Upper lobe of right lung (tissue), 1 donor: ENCODE measurements around the gene VWA5A. TPM values are rescaled to one million over a fixed set of nuclear protein-coding genes. Genes with fewer than 3 reads are reported as not detected.

Experiments used
- ATAC-seq: fragments of 200-7000 bp; cut with Tn5 transposase; one replicate; pipeline ENCODE4 v1.9.1; 2020; ENCODE audit warnings: mild to moderate bottlenecking, moderate library complexity
- DNase-seq: peaks from one replicate; pipeline ENCODE4 v3.0.0-alpha.2; 2020
- H3K27ac ChIP-seq: fragments of 200-600 bp; one replicate; pipeline ENCODE4 v1.8.0; 2022
- H3K27me3 ChIP-seq: fragments of 200-600 bp; one replicate; pipeline ENCODE4 v1.8.0; 2022; ENCODE audit warnings: mild to moderate bottlenecking
- H3K36me3 ChIP-seq: fragments of 200-600 bp; one replicate; pipeline ENCODE4 v1.8.0; 2022
- H3K4me1 ChIP-seq: fragments of 200-600 bp; one replicate; pipeline ENCODE4 v1.8.0; 2022
- H3K4me3 ChIP-seq: fragments of 200-600 bp; one replicate; pipeline ENCODE4 v1.8.0; 2022; ENCODE audit warnings: mild to moderate bottlenecking
- H3K9me3 ChIP-seq: fragments of 200-600 bp; one replicate; pipeline ENCODE4 v1.8.0; 2022
- intact Hi-C: fragments of 100-400 bp; cut with DNase I; formaldehyde crosslinking; loops from one replicate; pipeline ENCODE4 v1.11.0; 2022
- total RNA-seq: library from RNA; stranded (reverse); fragmentation: NEBNext Ultra II Directional; extraction: Animal tissue kit (Norgen Biotek cat#: 25700); gene quantifications from one replicate; pipeline ENCODE4 v1.2.1, GENCODE V29; 2021
- TF ChIP-seq, protein P1 (sequence below): fragments of 200-600 bp; IDR thresholded peaks from one replicate; pipeline ENCODE4 v1.8.0; 2022; ENCODE audit warnings: antibody characterized with exemption
- donor health status: DM: no; HTN: yes; CAD: no; lungs with severe emphysema.

Gene VWA5A
- total RNA-seq, 1 donor from 2014 or later: 42.0 TPM

DNA sequence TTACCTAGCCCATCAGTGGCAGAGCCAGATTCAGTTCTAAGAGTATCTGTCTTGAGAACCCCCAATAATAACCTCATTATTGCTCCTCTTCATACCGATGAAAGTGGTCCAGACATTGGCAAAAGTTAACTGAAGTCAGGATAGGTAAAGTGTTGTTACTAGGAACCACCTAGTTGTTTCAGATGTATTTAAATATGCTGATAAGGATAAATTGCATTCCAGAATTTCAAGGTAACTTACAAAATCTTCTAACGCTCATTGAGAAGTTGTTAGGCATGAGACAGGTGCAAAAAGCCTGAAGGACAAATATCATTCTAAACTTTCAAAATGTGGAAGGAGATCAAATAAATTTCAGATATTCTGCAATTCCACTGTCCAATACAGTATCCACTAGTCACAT lies 27.8 kb downstream of the VWA5A start:
- peaks cover 50% of the 10 kb centered on the region for H3K36me3 ChIP-seq
- intact Hi-C loops: no loop called here
- ATAC-seq (no peak), DNase-seq (no peak)
- H3K9me3 ChIP-seq: no peaks in the 10 kb centered on the region
- TF ChIP-seq, protein P1, sequence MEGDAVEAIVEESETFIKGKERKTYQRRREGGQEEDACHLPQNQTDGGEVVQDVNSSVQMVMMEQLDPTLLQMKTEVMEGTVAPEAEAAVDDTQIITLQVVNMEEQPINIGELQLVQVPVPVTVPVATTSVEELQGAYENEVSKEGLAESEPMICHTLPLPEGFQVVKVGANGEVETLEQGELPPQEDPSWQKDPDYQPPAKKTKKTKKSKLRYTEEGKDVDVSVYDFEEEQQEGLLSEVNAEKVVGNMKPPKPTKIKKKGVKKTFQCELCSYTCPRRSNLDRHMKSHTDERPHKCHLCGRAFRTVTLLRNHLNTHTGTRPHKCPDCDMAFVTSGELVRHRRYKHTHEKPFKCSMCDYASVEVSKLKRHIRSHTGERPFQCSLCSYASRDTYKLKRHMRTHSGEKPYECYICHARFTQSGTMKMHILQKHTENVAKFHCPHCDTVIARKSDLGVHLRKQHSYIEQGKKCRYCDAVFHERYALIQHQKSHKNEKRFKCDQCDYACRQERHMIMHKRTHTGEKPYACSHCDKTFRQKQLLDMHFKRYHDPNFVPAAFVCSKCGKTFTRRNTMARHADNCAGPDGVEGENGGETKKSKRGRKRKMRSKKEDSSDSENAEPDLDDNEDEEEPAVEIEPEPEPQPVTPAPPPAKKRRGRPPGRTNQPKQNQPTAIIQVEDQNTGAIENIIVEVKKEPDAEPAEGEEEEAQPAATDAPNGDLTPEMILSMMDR: no peak
- no peak overlapping the region for H3K4me3 ChIP-seq
- no peaks in the 10 kb centered on the region for H3K4me1 ChIP-seq
- no peaks in the 10 kb centered on the region for H3K27me3 ChIP-seq
- H3K27ac ChIP-seq: no peak overlapping the region

DNA sequence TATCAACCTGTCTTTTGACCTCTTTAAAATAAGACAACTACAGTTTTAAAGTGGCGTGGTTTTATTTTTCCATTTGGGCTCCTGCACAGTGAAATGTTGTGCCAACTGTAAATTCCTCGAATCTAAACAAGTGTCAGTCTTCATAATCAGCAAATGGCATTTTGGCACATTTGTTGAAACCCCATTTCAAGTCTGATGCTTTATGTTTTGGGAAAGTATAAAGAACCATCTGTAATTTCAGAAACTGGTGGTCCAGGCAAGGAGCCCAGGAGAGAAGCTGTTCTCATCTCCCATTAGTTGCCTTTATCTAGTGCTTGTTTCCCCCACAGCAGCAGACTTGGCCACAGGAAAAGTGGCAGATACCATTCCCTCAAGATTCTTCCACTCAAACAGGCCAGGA lies 32.7 kb downstream of the VWA5A start:
- TF ChIP-seq, protein P1: no peak
- intact Hi-C loops: no loop called here
- Histone ChIP-seq H3K4me1 (no peaks in the 10 kb centered on the region), H3K4me3 (no peak overlapping the region), H3K36me3 (peaks cover 26% of the 10 kb centered on the region), H3K27me3 (no peaks in the 10 kb centered on the region), H3K27ac (no peak overlapping the region), H3K9me3 (no peaks in the 10 kb centered on the region)
- no peak for DNase-seq
- no peak for ATAC-seq

DNA sequence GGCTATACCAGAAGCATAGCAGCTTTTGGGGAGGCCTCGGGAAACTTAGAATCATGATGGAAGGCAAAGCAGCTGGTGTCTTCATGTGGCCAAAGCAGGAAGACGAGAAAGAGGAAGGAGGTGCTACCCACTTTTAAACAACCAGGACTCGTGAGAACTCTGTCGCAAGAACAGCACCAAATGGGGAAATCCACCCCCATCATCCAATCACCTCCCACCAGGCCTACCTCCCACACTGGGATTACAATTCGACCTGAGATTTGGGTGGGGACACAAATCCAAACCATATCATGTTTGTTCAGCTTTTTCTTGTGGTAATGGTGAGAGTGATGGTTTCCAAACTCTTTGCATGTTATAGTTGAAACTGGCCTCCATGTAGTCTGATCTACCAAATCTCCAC lies 35.4 kb downstream of the VWA5A start:
- Histone ChIP-seq H3K4me1 (no peaks in the 10 kb centered on the region), H3K27me3 (no peaks in the 10 kb centered on the region), H3K36me3 (peaks cover 6% of the 10 kb centered on the region), H3K4me3 (no peak overlapping the region), H3K9me3 (no peaks in the 10 kb centered on the region), H3K27ac (no peak overlapping the region)
- TF ChIP-seq, protein P1: no peak
- intact Hi-C loops: no loop called here
- DNase-seq: no peak
- ATAC-seq: no peak

DNA sequence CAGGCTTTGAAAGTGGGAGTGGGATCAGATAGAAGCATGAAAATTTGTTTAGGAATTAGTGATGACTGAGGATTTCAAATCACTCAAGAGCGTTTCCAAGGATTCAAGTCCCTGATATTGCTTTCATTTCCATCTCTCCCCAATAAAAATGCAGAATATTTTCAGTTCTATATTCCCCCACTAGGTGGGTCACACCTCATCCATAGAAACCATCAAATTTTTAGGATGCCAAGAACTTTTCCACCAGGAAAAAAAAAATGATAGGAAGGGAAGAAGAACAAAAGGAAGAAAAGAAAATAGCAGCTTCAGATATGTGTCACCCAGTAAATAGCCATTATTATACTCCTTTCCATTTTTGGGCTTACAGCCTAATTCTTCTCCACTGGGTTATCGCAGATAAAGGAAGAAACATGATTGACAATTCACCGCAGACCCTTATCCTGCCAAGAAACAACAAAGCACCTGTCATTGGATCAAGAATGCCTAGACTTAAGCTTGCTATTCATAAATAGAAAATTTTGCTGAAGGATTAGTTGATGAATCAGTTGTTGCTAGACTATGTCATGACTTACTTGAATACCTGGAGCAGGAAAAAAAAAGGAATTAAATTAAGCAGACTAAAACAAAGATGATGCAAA lies 37.6 kb downstream of the VWA5A start:
- H3K4me3 ChIP-seq: no peak overlapping the region
- ATAC-seq: no peak
- no peaks in the 10 kb centered on the region for H3K27me3 ChIP-seq
- no peak for DNase-seq
- H3K36me3 ChIP-seq: no peaks in the 10 kb centered on the region
- H3K9me3 ChIP-seq: no peaks in the 10 kb centered on the region
- no peak overlapping the region for H3K27ac ChIP-seq
- TF ChIP-seq, protein P1: no peak
- H3K4me1 ChIP-seq: no peaks in the 10 kb centered on the region
- intact Hi-C loops: no loop called here

DNA sequence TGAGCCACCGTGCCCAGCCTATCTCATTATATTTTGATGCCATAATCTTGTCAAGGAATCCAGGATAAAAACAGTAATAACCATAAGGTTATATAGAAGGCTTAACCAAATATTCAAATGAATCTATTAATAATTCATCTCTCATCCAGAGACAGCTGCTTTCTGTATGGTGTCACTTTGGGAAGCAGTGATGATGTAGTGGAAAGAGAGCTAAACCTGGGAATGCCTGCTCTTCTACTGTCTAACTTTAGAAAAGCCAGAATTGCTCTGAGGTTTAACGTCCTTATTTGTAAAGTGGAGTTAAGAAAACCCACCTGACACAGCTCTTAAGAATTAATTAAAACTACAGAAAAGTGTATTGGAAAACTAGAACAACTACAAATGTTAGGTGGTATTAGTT lies 38.6 kb downstream of the VWA5A start:
- no peaks in the 10 kb centered on the region for H3K27me3 ChIP-seq
- no peaks in the 10 kb centered on the region for H3K4me1 ChIP-seq
- no peak overlapping the region for H3K4me3 ChIP-seq
- DNase-seq (no peak), ATAC-seq (no peak)
- intact Hi-C loops: no loop called here
- no peak overlapping the region for H3K27ac ChIP-seq
- H3K9me3 ChIP-seq: no peaks in the 10 kb centered on the region
- TF ChIP-seq, protein P1: no peak
- no peaks in the 10 kb centered on the region for H3K36me3 ChIP-seq

DNA sequence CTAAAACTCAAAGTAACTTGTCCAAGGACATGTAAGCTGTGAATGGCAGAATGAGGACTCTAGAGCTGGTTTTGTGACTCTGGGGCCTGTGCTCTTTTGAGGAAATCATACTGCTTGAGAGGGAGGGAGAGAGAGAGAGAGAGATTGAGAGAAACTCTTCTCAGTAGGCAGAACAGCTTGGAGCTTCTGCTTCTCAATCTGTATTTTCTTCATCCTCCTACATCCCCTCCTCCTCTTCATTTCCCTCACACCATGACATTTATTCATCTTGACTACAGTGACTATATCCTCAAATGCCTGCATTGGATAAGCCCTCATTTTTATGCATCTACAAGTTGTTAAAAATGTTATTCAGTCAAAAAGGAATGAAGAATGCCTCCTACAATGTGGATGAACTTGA lies 44.2 kb downstream of the VWA5A start:
- intact Hi-C loops: no loop called here
- ATAC-seq: no peak
- DNase-seq: no peak
- no peak overlapping the region for H3K27ac ChIP-seq
- H3K4me3 ChIP-seq: no peak overlapping the region
- no peaks in the 10 kb centered on the region for H3K9me3 ChIP-seq
- TF ChIP-seq, protein P1: no peak
- no peaks in the 10 kb centered on the region for H3K27me3 ChIP-seq
- H3K4me1 ChIP-seq: no peaks in the 10 kb centered on the region
- H3K36me3 ChIP-seq: no peaks in the 10 kb centered on the region
